GM19099 (cell line): ENCODE results near the gene NT5DC3.

Source experiments
- POLR2A ChIP-seq: IDR thresholded peaks from 3 replicates; pipeline ENCODE4 v1.6.1; 2011; ENCODE audit warnings: low read depth; ENCODE audit not compliant: insufficient read length; ENCODE audit errors: extremely low read depth

The NT5DC3 gene

DNA sequence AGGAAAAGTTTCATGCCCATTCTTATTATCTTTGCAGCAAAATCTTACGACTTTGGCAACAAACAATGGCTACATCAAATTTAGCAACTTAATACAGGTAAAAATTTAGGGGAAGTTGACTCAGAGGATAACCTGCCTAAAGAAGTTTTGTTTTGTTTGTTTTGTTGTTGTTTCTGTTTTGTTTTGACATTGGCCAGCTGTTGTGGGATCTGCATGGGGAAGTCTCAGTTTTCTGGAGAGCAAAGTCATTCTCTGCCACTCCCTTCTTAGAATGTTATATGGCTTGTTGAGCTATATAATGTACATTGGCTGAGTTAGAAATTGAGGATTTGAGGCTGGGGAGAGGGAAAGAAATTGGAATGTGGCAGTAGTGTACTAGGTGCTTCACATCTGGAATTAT is 109.5 kb downstream of the NT5DC3 start:
- no peak for TF ChIP-seq POLR2A

DNA sequence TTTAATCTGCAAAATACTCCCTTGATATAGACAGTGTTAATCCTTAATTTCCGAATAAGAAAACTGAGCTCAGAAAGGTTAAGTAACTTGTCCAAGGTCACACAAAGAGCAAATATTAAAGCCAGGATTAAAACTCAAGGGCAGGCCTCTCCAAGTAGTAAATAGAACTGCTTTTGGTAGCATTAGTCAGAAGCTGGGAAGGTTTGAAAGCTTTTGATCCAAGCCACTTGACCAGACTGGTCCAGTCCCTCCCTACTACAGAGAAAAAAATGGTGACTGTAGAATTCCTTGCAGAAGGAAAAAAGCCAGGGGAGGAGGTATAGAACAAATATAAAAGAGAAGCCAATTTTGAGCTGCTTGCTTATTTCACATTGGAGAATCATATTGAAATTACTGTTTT is 111.5 kb downstream of the NT5DC3 start:
- TF ChIP-seq POLR2A: no peak

DNA sequence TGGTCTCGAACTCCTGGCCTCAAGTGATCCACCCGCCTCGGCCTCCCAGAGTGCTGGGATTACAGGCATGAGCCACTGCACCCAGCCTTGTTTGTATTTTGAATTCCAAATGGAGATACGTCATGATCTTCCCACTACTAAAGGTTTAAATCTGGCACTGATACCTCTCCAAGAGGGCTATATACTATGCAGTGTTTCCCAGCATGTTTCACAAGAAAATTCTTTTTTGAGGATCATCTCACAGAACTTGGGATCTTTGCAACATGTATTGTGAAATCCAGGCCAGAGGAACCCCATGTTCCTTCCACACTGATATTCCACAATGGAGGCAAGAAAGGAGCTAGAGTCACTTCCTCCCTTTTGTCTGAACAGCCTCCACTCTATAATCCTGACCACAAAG is 112.7 kb downstream of the NT5DC3 start:
- no peak for TF ChIP-seq POLR2A

DNA sequence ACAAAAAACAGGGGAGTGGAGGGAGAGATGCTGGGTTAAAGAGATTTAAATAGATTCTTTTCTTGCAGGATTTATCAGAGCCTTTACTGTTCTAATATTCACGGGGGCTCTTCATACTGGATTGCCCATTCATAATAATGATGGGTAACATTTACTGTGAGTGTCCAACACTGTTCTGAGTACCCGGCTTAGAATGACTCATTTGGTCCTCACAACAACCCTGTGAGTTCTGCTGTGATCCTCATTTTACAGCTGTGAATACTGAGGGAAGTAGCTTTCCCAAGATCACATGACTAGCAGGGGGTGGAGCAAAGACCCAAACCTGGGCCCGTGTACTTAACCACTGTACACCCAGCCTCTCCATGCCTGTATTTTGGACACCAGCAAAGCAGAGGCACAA is 113.4 kb downstream of the NT5DC3 start:
- no peak for TF ChIP-seq POLR2A

DNA sequence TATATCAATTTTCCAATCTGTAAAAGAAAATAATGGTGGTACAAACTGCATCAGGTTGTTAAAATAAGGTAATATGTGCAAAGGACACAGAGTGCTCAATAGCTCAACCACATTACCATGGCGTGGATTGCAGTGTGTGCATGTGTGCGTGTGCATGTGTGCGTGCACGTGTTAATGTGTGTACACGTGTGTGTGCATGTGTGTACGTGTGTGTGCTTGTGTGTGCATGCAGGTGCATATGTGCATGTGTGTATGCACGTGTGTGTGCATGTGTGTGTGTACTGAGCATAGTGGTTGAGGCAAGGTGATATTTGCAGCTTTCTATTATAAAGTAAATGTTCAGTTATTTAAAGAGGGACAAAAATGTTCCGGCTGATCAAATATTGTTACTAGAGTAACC is 115.6 kb downstream of the NT5DC3 start:
- TF ChIP-seq POLR2A: no peak
